ENCODE measurements around the gene GMIP.
"Not testable (repeated sequence)": the region's sequence is repeated elsewhere in the genome, so short reads cannot be mapped to it uniquely, and the experiment has no call there.

GMIP gene

DNA sequence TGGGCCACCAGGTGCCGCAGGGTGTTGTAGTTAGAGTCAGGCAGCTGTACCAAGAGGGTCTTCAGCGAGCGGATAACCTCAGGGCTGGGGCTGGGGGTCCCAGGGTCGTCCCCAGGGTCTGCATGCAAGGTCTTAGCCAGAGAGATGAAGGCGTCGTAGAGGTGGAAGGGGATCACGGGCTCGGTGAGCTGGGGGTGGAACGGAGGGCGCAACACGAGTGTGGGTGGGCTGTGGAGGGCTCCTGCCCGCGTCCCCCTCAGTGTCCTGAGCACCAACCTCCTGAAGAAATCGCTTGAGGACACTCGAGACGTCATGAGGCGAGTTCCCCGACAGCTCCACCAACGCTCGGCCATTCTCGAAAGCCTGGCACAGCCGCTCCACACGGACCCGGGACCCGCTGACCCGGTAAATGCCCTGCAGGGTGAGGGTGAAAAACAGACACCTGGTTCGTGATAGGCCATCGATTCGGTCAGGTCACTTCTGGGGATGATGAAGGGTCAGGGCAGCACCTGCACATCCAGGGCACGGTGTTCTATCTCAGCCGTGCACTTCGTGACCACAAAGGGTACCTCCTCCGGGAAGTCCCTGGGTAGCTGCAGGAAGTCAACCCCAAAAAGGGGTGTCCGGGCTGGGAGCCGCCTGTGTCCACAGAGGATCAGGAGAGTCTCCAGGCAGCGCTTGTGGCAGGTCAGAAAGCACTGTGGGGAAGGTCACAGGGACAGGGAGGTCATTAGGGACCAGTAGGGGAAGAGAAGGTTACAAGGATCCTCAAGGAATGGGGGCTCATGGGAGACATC, 8.7 kb downstream of the GMIP start:
- DNase-seq (ENCODE audit: low read depth) = no peak

DNA sequence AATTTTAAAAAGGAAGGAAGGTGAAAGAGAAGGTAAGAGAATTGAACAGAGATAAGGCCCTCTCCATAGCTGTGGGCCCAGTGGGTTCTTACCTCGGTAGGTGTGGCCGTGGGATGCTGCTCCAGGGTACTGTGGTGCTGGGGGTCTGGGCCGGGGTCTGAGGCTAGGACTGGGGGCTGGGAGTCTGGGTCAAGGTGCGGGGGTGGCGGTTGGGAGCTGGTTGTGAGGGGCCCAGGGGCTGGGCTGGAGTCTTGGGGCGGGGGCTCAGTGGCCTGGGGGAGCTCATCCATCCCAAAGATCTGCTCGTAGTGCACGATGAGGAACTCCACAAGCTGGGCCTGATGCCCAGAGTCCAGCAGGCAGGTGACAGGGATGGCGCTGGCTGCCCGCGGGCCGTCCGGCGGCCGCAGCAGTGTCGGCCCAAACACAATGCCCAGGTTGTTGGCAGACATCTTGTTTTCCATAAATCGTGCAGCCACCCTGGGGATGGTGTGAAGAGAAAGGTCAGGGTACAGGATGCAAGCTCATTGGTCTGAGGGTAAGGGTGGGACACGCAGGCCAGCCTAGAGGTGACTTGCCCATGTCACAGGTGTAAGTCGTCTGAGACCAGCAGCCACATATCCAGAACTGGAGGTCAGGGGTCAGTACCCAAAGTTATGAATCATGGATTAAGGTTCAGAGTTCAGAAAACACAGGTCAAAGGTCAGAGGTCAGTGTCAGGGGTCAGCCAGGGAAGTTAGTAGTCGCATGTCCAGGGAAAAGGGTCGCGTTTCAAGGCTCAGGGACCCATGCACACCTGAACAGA, 9.5 kb downstream of the GMIP start:
- no peak for DNase-seq (ENCODE audit: low read depth)

DNA sequence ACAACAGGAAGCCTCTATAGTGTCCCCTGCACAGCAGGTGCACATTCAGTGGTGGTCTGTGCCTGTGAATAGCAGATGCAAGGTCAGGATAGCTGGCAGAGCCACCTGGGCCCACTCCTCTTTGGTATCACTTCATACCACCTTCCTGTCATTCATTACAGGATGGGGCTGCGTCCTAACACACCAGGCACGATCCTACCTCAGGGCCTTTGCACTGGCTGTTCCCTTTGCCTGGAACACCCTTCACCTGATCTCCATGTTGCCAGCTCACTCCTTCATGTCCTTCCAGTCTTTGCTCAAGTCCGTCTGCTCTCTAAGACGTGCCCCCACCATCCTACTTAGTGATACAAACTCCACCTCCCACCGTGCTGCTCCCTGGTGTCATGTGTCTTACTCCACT, 10.8 kb downstream of the GMIP start:
- no peak for DNase-seq (ENCODE audit: low read depth)

DNA sequence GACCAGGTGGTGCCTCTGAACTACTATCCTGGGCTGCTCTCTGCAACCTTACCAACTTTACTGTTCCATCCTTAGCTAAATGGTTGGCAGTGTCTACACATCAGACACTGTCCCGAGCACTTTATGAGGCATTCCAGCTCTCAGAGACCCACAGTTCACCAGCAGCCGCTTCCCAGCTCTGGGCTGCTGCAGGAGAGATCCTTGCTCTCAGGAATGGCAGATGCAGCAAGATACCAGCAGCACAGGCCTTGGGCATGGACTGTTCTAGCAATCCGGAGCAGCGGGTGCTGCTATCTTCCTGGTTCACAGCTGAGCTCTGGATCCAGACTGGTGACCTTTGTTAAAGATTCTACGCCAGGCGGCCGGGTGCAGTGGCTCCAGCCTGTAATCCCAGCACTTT, 12.1 kb downstream of the GMIP start:
- no peak for DNase-seq (ENCODE audit: low read depth)

DNA sequence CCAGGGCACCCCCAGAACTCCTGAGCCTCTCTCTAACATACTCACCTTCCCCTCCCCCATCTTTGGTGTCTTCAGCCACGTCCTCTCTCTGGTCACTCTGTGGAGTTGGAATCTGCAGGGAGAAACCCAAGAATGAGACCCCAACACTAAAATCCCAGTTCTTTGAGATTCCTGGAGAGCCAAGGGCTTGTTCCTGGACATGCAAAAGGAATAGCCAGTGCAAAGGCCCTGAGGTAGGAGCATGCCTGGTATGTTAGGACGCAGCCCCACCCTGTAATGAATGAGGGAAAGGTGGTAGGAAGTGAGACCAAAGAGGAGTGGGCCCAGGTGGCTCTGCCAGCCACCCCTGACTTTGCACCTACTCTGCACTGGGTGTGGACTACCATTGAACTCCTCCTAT, 13.0 kb downstream of the GMIP start:
- DNase-seq (ENCODE audit: low read depth) = no peak

DNA sequence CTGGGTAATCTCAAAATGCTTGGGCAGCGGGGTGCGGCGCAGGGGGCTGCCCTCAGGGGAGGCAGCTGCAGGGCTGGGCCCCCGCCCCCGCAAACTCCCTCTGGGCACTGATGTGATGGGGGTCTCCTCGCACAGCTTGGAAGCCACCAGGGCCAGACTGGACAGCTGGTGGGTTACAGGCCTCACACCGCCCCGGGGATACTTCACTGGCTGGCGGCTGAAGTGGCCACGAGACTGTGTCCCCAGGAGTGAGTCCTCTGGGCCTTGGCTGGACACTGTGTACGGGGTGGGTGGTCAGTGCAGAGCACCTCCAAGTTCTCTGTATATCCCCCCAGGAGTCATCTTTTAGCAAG, 13.4 kb downstream of the GMIP start:
- DNase-seq (ENCODE audit: low read depth) = no peak

DNA sequence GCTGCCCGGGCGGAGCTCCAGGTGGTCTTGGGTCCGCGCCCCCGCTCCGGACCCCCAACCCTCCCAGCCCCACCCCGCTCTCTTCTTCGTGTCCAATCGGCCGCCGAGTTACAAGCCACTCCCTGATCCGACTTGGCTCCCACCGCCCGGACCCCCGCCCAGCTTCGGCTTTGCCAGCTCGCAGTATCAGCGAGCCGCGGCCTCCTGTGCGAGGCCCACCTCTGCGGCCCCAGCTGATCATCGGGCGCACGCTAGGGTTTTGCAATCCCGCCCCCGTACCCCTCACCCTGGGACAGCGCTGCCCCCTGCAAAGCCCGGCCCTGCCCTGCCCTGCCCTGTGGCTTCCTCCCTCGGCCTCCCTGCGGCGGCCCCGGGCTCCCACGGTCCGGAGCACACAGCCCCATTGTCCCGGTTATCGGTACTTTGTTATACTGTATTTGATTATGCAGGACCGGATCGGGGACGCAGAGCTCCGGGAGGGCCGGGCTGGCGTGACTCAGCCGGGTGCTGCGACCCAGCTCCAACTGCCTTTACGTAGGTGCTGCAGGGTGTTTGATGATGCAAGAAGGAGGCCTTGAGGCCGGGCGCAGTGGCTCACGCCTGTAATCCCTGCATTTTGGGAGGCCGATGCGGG, 14.8 kb downstream of the GMIP start:
- DNase-seq (ENCODE audit: low read depth) = no peak

DNA sequence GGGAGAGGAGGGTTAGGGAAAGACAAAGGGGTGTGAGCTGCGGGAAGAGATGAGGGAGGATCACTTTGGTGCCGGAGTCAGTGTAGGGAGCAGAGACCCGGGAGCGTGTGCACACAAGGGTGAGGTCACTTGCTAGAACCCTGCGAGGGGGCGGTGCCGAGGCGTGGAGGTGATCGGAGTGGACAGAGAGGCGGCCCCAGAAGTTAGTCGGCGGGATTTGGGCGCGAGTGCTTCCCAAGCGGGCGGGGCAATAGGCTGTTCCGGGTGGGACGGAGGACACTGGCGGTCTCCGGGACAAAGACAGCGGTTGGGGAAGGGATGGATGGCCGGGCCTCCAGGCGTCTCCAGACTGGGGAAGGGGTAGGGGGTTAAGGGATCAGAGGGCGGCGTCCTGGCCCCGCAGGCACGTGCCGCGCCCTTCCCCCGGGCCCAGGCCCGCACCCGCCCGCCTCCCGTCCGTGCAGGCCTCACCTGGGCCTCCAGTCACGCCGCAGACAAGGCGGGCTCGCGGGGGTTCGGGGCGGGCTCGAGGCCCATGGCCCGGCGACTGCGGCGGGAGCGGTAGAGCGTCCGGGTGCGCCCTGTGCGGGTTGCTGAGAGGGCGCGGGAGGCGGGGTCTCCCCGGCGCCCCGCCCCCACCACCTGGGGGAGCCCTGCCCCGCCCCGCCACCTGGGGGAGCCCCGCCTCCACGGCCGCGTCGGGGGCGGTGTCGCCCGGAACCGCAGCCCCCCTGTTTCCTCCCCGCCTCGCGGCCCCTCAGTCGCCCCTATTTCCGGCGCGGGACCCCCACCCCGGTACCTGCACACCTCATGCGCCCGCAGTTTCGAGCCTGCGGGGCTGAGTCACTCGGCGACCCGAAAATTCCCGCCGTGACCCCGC, 15.6 kb downstream of the GMIP start, which contains the start of gene LPAR2:
Gene LPAR2 (minus strand): TSS at position 600 of the 880 bp plus-strand sequence. CDS start 945 bp downstream, outside the sequence.
- no peak for DNase-seq (ENCODE audit: low read depth)

DNA sequence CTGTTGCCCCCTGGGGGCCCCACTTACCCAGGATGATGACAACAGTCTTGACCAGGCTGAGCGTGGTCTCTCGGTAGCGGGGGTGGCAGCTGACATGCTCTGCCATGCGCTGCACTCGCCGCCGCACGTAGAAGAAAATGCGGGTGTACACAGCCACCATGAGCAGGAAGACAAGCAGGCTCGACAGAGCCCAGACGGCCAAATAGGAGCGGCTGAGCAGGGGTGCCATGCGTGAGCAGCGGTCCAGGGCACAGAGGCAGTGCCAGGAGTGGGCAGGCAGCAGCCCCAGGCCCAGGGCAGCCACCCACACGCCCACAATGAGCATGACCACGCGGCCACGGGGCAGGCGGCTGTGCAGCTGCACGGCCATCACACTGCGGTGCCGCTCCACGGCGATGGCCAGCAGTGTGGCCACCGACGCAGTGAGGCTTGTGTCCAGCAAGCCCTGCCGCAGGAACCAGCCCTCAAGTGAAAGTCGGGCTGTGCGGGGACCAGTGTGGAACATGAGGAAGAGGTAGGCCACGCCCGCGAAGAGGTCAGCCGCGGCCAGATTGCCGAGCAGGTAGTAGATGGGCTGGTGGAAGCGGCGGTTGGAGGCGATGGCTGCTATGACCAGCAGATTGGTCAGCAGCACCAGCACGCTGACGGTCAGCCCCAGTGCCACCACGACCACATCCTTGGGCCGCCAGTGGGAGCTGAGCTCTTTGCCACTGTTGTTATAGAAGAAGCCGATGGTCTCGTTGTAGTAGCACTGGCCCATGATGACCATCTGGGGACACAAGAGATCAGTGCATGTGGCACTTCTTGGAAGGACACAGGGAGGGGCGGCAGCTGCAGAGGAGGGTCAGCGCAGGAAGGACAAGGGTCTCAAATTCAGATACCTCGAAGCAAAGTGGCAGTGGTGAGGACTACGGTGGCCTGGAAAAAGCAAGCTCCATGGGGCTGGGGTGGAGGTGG, 16.7 kb downstream of the GMIP start:
- no peak for DNase-seq (ENCODE audit: low read depth)

DNA sequence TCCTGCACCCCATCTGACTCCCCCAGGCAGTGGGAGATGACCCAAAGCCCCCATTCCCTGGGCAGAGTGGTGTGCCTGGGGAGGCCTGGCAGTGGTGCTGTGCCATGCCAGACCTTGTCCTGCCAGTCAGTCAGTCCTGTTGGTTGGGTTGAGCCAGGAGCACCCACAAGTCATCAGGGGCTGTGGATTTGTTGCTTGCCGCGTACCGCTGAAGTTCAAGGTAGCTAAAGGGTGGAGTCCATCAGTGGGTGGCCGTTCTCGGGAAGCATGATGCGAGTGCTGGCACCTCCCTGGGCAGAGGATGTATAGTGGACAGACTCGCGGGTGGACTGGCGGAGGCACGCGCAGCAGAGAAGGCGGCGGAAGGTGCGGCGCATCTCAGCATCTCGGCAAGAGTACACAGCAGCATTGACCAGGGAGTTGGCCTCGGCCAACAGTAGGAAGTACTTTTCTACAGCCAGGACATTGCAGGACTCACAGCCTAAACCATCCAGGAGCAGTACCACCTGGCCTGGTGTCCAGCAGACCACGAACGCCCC, 19.4 kb downstream of the GMIP start:
- no peak for DNase-seq (ENCODE audit: low read depth)

DNA sequence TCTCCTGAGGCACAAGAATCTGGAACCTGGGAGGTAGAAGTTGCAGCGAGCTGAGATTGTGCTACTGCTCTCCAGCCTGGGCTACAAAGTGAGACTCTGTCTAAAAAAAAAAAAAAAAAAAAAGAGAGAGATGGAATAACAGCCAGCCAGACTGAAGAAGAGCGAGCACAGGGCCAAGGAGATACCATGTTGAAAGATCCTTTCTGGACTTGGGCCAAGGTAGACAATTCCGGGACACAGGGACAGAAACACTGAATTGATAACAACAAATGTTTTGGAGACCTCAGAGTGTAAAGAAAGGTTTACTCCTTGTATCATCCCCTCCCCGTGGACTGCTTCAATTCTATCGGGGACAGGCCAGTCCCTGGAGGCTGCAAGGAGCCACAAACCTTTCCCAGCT, 20.1 kb downstream of the GMIP start:
- no peak for DNase-seq (ENCODE audit: low read depth)

DNA sequence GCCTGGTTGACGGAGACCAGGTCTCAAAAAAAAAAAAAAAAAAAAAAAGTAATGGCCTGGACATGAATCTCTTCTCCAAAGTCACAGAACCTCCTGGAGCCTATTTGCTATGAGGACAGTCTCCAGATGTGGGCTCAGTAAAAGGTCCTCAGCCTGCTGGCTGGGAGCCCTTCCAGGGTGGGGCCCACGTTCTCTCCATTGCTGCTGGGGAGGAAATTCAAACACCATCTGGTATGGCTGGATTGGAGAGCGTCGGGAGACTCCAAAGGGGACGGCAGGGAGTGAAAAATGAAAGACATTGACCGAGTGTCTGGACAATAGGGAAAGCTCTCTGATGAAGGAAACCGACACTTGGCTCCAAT, 23.6 kb downstream of the GMIP start:
- DNase-seq (ENCODE audit: low read depth) = no peak

DNA sequence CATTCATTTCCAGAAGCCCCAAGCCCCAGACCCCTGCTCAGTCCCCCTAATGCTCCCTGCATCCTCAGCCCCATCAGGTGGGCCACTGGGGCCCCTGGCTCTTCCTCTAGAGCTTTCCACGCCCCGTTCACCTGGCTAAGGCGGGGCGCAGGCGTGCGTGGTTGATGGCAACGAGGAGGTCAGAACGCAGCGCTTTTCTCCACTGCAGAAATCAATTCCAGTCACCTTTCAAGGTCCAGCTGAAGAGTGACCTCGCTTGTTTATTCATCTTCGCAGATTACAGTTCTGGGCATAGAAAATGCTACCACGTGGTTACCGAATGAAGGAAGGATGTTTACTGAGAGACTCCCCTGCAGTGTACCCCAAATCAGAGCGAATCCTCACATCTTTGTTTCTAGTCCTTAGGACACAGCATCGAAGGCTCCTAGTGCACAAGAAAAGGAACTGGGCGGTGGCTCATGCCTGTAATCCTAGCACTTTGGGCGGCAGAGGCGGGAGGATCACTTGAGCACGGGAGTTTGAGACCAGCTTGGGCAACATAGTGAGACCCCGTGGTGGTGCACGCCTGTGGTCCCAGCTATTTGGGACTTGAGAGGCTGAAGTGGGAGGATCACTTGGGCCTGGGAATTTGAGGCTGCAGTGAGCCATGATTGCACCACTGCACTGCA, 24.1 kb downstream of the GMIP start:
- DNase-seq (ENCODE audit: low read depth) = no peak

DNA sequence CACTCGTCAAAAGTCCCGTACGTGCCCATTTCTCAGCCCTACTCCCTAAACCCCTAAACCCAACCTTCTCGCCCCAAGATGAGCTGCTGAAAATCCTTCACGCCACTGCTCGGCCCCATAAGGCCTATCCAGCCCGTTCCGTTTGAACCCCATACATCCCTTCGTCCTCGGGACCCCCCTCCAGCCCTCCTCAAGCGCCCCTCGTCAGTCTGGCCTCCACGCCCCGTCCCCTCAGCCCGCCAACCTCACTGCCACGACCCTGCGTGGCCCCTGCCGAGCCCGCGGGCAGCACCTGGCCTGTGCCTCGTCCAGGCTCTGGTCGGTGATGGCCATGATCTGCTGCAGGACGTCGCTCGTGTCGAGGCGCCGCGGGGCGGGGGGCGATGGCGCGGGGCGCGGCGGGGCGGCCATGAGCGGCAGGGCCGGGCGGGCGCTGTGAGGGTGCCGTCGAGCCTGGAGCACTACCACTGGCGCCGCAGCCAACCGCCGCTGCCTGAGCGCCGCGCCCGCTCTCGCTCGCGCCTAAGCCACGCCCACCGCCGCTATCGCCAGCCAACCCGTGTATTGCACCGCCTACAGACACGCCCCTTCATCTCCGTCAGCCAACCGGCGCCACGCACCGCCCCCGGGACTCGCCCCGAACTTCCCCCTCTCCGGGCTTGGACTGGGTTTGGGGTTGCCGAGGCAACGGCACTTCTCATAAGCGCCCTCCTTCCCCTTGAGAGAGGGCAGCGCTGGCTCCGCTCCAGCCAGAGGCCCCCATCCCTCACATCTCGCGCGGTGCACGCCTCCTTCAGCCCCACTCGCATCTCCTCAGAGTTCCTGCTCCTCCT, 25.0 kb downstream of the GMIP start, which contains the start of gene PBX4:
Gene PBX4 (minus strand): TSS at position 469 of the 833 bp plus-strand sequence. CDS start 58 bp downstream, at position 411.
- DNase-seq (ENCODE audit: low read depth) = peak; percentile 88

DNA sequence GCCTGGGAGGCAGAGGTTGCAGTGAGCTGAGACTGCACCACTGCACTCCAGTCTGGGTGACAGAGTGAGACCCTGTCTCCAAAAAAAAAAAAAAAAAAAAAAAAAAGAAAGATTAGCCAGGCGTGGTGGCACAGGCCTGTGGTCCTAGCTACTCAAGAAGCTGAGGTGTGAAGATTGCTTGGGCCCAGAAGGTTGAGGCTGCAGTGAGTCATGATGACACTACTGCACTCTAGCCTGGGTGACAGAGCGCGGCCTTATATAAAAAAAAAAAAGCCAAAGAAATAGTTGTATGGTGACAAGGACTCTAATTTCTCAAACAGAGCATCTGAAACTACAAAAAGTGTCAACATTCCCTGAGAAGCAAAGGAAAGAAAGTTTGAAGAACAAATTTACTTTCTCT, 28.4 kb downstream of the GMIP start:
- DNase-seq (ENCODE audit: low read depth) = no peak

DNA sequence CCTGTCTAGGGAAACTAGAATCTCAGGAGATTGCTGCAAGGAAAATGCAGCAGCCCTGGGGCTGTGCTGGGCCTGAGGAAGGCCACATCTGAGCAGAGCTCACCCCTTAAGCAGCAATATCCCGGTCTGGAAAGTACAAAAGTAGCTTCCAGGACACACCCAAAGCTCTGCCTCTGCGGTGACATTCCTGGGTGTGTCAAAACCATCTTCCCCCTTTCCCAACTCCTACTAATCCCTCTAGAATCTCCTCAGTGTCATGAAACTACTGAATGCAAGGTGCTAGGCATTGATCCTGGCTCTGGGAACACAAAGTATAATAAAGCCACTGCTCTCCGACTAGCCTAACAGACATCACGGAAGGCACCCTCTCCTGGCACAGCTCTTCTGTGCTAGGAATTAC, 30.0 kb downstream of the GMIP start:
- DNase-seq (ENCODE audit: low read depth) = no peak

DNA sequence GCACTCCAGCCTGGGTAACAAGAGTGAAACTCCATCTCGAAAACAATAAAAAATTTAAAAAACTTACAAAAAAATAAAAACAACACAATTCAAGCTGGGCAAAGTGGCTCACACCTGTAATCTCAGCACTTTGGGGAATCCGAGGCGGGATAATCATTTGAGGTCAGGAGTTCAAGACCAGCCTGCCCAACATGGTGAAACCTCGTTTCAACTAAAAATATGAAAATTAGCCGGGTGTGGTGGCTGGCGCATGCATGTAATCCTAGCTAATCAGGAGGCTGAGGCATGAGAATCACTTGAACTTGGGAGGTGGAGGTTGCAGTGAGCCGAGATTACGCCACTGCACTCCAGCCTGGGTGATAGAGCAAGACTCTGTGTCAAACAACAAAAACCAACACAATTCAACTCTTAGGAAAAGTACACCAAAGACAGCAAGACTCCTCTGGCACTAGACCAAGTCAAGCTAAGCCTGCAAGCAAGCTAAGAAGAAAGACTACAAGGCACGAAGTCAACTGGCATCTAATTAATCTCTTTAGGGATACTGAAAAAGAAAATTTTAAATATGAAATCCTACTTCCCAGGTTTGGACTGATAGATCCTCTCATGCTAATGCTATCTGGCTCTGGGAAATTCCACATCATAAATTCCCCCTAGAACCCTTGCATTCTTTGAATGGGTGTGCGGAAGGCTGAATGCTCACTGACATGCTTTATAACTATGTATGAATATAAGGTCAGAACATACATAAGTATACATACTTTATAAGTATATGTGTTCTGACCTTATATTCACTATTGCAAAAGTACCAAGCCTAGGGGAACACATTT, 32.9 kb downstream of the GMIP start:
- DNase-seq (ENCODE audit: low read depth) = no peak

DNA sequence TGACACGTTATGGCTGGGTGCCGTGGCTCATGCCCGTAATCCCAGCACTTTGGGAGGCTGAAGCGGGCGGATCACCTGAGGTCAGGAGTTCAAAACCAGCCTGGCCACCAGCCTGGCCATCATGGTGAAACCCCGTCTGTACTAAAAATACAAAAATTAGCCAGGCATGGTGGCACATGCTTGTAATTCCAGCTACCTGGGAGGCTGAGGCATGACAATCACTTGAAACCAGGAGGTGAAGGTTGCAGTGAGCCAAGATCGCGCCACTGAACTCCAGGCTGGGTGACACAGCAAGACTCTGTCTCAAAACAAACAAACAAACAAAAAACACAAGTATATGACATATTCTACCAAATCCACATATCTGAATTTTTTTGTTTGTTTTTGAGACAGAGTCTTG, 36.8 kb downstream of the GMIP start:
- DNase-seq (ENCODE audit: low read depth) = not testable (repeated sequence)
